Activated CD4-positive, CD25-positive, alpha-beta regulatory T cell treated with anti-CD3 and anti-CD28 coated beads, Interleukin-2, amount 50 U/mL, for 24 hours (primary cell): ENCODE measurements around the gene PLD4.
"Not testable (repeated sequence)": the region's sequence is repeated elsewhere in the genome, so short reads cannot be mapped to it uniquely, and the experiment has no call there.

ENCODE experiments used
- ATAC-seq, 2 donors: fragments of 150-1000 bp; cut with Tn5 transposase; one replicate each; pipeline ENCODE4 v1.10.0; 2021; ENCODE audit warnings: mild to moderate bottlenecking in 1 of 2, moderate library complexity in 1 of 2

Gene PLD4

GRCh38 chr14:104924421-104925213 is at the start of gene PLD4:
Gene PLD4, plus strand, starts transcription at chr14:104924879. Its CDS starts 2,262 bp downstream, at chr14:104927141.
- ATAC-seq, result peak in 1 of 2 donors; percentile 5

- ATAC-seq, result no peak
Observed at GRCh38 chr14:104875412-104875751, 49.3 kb upstream of the PLD4 start.

GRCh38 chr14:104875811-104876210 is 48.9 kb upstream of the PLD4 start:
- no peak for ATAC-seq

- ATAC-seq, result peak; percentile 60 to 63
Observed at GRCh38 chr14:104876251-104876699, 48.4 kb upstream of the PLD4 start.

GRCh38 chr14:104877066-104877805 is 47.4 kb upstream of the PLD4 start:
- no peak for ATAC-seq

- no peak for ATAC-seq
Observed at GRCh38 chr14:104877806-104878550, 46.7 kb upstream of the PLD4 start.

- ATAC-seq, result no peak
Observed at GRCh38 chr14:104878582-104878981, 46.1 kb upstream of the PLD4 start.

- no peak for ATAC-seq
Observed at GRCh38 chr14:104879201-104879982, 45.3 kb upstream of the PLD4 start.

- no peak for ATAC-seq
Observed at GRCh38 chr14:104879983-104880565, 44.6 kb upstream of the PLD4 start.

- ATAC-seq, result no peak
Observed at GRCh38 chr14:104880584-104881210, 44.0 kb upstream of the PLD4 start.

GRCh38 chr14:104881369-104881979 is 43.2 kb upstream of the PLD4 start:
- ATAC-seq, result no peak

GRCh38 chr14:104882325-104882973 is 42.2 kb upstream of the PLD4 start:
- peak; percentile 29 to 46 for ATAC-seq

GRCh38 chr14:104882991-104883660 is 41.6 kb upstream of the PLD4 start:
- ATAC-seq, result no peak

GRCh38 chr14:104883681-104884361 is 40.9 kb upstream of the PLD4 start:
- ATAC-seq, result no peak

GRCh38 chr14:104884381-104884780 is 40.3 kb upstream of the PLD4 start:
- ATAC-seq, result not testable (repeated sequence)

GRCh38 chr14:104885031-104885972 is 39.4 kb upstream of the PLD4 start:
- ATAC-seq, result no peak

GRCh38 chr14:104885973-104886689 is 38.5 kb upstream of the PLD4 start:
- ATAC-seq, result no peak
